Middle frontal gyrus (tissue), 1 donor: ENCODE results near the gene IVNS1ABP.

Source experiments
- DNase-seq: peaks from one replicate; pipeline ENCODE4 v3.0.0-alpha.2; 2015; ENCODE audit warnings: low spot score; ENCODE audit errors: extremely low spot score

The IVNS1ABP gene

DNA sequence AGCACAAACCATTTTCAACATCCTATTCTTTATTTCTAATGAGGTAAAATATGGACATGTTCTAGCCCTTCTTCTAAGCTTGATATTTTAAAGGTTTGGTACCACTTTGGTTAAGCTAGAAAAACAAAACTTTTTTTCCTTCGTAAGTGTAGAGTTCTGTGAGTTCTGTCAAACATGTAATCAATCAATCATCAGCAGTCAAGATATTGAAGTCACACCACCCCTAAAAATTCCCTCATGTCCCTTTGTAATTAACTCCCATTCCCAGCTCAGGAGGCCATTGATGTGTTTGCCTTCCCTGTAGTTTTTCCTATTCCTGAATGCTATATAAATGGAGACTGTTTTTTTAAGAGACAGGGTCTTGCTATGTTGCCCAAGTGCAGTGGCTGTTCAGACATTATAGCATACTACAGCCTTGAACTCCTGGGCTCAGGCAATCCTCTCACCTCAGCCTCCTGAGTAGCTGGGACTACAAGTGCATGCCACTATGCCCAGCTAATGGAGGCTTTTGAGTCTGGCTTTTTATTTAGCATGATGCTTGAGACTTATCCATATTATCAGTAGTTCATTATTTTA is 23.0 kb downstream of the IVNS1ABP start:
- no peak for DNase-seq

DNA sequence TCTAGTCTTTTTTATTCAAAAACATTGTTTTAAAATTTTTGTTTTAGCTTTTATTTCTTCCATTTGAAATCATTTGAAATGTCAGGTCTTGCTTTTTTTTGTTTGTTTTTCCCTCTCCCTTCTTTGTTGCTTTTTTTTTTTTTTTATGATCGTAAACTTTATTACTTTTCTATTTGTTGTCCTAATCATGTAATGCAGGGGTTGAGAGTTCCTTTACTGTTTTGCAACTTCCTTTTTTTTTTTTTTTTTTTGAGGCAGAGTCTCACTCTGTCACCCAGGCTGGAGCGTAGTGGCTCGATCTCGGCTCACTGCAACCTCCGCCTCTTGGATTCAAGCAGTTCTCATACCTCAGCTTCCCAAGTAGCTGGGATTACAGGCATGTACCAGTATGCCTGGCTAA is 24.8 kb downstream of the IVNS1ABP start:
- DNase-seq, result no peak

DNA sequence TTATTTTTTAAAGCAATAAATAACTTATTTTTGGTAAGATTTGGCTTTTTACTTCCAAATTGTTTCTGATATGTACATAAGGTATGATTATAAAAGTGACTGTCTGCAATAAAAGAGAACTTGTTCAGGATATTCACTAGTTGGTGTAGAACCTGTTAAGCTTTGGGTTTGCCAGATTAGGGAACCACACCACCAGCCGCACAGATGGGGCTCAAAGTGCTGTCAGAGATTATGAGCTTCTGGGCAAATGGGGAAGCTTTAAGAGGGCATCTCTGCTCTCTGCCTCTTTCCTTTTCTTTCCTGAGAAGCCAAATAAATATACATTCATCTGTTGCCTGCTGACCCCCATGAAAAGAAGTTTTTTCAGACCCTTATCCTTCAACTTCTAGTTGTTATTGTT is 25.4 kb downstream of the IVNS1ABP start:
- DNase-seq, result no peak

DNA sequence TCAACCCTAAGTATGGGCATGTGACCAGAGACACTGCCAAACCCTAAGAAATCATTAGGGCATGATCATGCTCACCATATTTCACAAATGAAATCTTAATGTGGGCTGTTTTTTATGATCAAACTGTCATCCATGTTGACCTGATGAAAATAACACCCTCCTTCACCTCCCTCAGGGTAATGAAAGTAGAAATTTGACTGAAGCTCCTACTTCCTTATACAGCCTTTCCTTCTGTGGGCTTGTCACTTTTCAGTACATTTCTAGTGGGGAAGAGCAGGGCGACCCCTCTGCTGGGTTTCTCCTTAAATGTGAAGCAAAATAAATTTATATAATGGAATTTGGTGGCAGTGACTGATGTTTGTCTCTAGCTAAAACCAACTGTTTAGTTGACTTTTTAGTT is 25.9 kb downstream of the IVNS1ABP start:
- DNase-seq, result no peak

DNA sequence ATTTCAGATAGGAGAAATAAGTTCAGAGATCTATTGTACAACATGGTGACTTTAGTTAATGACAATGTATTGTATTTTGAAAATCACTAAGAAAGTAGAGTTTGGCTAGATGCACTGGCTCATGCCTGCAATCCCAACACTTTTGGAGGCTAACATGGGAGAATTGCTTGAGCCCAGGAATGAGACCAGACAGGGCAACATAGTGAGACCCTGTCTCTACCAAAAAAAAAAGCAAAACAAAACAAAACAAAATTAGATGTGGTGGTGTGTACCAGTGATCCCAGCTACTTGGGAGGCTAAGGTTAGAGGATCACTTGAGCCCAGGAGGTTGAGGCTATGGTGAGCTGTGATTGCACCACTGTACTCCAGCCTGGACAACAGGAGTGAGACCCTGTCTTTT is 27.2 kb downstream of the IVNS1ABP start:
- DNase-seq, result no peak

DNA sequence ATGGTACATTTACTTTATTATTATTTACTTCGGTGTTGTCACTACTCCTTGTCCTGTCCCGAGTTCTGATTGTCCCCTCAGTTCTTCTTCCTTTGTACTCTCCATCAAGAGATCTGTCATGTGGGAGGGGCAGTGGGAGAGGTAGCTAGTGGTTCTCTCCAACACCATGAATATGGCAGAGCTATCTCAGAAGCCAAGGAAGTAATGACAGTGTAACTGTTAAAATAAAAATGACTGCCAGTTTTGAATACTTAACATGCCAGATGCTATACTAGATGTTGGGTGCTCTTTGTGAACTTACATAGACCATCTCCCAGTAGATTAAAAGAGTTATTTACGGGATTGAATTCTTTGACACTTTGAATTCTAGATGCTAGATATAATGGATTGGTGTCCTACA is 28.6 kb downstream of the IVNS1ABP start:
- DNase-seq, result no peak

DNA sequence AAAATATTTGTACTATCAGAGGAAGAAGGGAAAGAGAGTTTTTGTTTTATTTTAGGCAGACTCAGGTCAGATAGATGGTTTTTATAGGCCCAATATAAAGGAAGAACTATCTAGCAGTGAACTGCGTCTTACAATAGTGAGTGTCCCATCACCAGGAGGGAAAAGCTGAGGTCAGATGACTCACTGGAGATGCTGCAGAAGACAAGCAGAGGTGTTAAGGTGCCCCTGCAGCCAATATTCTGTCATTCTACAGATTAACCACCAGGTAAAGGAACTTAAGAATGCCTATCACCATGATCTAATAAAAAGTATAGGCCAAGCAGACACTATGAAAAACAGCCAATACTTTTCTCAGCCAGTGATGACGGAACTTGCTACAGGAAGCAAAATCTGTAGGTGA is 29.6 kb downstream of the IVNS1ABP start:
- DNase-seq, result no peak

DNA sequence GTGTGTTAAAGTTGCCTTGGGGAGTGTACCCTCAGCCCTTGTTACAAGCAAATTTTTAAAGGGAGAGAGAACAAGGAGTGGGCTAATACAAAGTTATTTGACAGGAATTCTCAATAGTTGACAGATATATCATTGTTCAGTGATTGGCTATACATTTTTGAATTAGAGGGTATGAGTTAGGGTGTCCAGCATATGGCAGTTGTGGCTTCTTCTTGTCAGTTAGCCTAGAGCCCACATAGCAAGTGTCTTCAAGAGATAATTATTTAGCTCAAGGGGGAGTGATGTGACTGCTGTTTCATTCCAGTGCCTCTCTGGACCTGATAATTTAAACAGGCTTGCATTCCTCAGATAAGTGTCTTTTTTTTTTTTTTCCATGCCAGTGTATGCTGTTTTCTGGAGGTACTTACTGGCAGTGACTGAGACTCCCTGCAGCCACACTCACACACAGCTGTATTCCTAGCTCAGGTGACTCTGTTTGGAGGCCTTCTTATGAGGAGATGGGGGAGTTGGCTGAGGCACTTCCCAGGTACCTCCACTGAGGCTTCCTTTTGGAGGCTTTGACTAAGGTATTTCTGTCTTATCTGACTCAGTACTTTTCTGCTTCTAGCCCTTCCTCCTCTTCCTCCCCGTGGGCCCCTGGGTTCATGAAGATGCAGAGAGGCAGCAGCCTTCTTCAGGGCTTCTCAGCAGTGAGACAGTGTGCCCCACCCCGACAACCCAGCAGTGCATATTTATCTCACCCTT is 32.3 kb downstream of the IVNS1ABP start:
- no peak for DNase-seq

DNA sequence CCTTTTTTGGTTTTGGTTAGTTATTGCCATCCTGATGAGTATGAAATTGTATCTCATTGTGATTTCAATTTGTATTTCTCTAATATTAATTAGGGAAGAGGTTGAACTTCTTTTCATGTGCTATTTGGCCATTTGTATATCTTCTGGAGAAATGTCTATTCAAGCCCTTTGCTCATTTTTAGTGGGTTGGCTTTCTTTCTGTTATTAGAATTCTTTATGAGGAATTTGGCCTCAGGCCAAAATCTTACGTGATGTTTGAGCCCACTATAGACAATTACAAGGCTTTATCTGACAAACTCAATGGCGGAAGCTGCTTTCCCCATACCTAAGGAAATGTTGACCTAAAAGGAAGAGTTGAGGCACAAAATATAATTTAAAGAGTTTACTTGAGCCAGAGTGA is 32.9 kb downstream of the IVNS1ABP start:
- DNase-seq, result no peak

DNA sequence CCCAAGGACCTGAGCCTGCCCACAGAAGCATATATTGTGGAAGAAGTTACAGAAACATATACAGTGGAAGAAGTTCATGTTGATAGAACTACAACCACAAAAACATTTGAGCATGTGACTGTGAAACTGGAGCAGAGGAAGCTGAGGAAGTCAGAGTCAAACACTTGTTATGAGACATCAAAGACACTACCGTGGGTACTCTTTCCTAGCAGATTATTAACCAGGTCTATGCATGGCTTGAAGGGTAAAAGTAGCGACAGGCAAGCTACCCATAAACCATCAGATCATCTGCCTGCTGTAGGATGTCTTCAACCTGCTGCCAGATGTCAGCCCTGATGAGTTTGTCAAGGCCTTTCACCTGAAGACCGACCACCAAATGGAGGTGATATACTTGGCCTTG is 35.8 kb downstream of the IVNS1ABP start:
- no peak for DNase-seq

DNA sequence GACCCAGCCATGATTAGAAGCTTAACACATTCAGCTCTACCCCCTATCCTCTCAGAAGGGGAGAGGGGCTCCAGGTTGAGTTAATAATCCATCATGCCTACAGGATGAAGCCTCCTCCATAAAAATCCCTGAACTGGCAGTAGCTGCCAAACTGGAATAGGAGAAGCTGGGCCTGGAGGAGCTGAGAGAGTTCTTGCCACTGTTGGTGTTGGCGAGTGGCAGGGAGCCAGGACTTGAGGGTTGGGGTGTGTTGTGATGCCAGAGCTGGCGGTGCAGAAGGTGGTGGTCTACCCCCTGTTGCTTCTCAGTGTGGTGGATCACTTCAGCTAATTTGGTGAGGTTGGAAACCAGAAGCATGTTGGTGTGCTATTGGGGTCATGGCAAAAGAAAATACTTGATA is 36.5 kb downstream of the IVNS1ABP start:
- DNase-seq, result no peak

DNA sequence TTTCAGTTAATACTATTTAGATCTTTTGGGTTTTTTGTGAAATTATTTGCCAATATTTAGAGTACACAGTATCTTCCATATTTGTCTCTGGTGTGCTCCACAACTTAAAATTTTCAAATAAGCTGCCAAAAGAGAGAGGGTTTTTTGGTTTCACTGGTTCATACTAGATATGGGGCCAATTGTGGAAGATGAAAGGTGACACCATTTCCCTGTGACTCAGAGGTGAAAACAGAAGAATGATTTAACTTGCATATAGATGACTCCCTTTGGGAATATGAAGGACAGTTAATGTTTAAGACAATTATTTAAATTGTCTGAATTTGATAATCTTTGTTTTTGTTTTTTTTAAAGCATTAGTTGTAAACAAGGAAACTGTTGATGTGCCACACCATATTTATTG is 37.5 kb downstream of the IVNS1ABP start:
- DNase-seq, result no peak

DNA sequence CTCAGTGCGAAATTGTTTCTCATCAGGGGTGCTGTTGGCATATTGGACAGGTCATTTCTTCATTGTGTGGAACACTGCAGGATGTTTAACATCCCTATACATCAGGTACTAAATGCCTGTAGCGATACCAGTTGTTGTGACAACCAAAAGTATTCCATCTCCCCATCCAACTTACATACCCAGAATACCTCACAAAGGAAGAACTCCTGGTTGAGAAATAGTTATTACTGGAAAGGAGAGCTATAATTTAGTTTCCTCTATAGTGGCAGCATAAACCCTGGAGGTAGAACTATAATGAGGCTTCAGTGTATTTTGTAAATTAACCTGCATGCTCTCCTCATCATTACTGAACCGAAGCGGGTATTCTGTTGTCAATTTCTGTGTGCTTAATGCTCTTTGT is 45.1 kb downstream of the IVNS1ABP start:
- DNase-seq, result no peak

DNA sequence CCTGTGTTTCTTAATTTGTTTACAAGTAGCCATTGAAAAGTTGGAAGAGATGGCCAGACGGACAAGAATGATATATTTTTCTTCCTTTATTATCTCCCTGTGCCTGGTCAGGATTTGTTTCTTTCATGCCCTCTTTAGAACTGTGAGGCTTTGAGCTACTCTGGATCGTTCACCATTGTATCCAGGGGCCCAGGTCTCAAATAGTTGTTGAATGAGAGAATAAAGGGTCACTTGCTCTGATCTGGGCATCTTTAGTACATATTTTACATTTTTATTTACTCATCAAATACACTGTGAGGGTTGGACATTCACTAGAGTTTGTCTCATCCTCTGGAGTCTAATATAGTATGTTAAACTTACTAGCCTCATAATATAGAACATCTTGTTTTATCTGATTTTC is 48.7 kb downstream of the IVNS1ABP start:
- DNase-seq, result no peak

DNA sequence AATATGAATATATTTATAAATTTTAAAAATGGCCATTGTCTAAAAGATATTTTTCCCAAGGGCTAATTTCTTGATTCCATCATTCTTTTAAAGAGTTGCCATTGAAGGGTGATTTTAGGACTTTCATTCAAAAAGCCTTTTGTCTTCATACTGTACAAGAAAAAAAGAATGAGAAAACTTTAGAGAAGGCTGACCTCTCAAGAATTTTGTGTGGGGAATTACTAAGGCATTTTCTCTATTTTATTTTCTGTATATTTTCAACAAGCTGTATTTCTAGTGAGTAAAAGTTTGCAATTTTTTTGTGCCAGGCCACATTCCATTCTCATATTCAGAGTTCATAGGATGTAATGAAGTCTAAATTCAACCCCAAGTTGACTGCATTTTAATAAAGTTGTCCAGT is 49.3 kb downstream of the IVNS1ABP start:
- DNase-seq, result no peak

DNA sequence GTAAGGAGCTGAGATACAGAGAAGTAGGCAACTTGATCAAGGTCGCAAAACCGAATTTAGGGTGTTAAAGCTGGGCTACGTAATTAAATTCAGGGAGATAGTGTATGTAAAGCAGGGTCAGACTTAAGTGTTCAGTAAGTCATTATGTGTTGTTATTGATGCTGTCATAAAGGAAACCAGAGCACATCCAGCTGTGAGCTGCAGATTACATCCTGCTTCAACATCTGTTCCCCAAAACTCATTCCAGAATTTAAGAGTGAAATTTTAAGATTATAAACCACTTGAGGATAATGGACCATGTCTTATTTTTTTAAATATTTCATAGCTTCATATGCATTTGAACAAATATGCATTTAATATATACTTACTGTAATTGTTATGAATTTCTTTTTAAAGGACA is 49.7 kb downstream of the IVNS1ABP start:
- no peak for DNase-seq

DNA sequence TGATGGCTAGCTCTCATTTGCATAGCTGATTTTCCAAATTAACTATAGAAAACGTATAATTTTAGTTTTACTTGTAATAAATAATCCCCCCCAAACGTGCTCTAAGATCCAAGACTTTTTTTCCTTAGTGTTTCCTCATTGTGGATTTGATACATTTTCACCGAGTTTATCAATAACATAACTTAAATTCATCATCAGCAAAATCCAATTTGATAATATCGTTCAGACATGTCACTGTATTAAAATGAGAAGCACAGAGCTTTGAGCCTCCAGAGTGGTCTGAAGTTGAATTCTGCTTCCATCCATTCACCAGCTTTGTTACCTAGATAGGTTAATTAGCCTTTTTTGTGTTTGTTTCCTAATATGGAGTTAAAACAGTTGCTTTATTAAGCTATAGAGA is 51.7 kb downstream of the IVNS1ABP start:
- DNase-seq, result no peak

DNA sequence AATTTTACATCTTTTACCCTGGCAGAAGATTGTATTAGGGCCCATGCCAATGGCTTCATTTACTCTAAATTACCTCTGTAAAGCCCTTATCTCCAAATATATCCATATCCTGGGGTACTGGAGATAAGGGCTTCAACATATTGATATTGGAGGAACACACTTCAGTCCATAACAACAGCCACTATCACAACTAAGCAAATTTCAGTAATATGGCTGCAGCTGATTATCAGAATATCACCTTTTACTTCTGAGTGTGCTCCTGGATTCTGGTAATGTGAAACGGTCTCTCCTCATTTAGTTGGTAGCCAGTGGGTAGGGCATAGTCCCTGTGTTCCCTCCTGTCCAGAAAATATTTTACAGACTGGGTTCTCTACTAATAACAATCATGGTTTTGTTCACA is 53.3 kb downstream of the IVNS1ABP start:
- no peak for DNase-seq

DNA sequence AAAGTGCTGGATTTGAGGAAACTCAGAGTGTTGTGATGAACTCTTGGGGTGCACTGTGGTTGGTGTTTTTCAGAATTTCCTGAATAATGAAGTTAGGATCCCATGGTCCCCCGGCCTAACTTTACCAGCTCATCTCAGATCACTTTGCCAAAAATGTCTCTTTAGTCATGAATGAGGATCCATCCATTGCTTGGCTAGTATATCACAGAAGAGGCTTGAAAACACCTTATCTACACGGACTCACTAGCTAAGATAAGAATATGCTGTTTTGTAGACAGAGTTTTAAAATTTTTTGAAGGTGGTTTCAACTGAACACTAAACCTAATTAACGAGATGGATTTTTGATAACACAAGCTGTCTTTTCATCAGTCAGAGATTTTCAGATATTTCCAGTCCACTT is 53.8 kb downstream of the IVNS1ABP start:
- DNase-seq, result no peak

DNA sequence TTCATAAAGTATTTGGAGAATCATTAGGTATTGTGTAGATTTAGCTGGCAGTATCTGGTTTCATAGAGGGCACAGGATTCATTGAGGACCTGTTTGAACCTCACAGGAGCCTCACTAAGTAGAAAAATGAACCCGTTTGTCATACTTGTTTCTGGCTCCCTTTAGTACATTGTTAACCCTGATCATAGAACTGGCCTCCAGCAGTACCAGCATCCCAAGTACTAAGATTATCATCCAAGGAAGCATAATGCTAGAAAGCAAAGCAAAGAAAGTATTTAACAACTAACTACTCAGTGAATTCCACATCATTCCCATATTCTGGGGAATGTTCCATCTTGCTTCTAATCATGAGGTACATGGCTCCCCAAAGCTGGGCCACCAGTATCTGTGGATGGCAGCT is 54.9 kb downstream of the IVNS1ABP start:
- DNase-seq, result no peak

DNA sequence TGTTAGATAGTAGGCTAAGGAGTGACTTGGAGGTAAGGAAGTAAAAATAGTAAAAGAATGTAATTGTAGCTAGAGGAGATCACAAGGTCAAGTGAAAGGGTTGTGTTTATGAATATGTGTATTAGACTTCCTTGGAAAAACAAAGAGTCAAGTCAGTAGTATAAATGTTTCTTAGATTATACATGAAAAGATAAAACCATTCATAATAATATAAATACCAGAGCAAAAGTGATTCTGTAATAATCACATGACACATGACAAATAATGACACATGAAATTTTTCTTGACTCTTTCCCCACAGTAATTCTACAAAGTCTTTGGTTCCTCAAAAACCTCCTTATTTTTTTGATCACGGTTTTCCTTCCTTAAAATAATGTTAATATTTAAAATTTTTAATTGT is 56.4 kb downstream of the IVNS1ABP start:
- DNase-seq, result no peak

DNA sequence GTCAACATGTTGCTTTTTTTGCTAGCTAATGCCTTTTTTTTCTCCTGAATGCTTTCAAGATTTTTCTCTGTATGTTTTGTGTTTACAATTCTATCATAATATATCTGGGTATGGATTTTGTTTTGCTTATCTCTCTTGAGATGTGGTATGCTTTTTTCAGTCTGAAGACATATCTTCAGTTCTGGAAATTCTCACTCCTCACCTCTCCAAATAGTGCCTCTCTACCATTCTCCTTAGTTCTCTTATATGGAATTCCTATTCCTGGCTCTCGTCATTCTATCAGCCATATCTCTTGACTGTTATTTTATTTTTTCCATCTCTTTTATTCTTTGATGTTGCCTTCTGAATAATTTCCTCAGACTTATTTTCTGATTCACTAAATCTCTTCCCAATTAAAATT is 58.4 kb downstream of the IVNS1ABP start:
- no peak for DNase-seq

DNA sequence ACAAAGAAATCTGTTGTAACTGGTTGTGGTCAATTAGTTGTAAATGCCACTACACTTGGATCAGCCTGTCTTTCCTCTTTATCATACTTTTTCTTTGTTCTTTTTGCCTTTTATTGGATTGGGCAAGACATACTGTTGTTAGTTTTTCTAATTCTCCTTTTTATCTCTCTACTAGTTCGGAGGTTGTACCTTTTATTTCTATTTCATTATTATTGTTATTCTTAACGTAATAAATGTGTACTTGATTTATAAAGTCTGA is 59.2 kb downstream of the IVNS1ABP start:
- no peak for DNase-seq
